SU-DHL-6 (cell line): Measurements from ENCODE around the gene DUSP22.
"Not testable (repeated sequence)": the region's sequence is repeated elsewhere in the genome, so short reads cannot be mapped to it uniquely, and the experiment has no call there.

Source experiments
- EZH2phosphoT487 ChIP-seq: fragments of 200-600 bp; sonication (generic), shearing (Covaris generic); conservative IDR thresholded peaks from 2 replicates; pipeline ENCODE4 v1.6.1; 2018; ENCODE audit warnings: mild to moderate bottlenecking, antibody characterized with exemption, low read length, moderate library complexity, mixed read lengths
- TF ChIP-seq, protein P1 (sequence below): fragments of 200-600 bp; sonication (generic); IDR thresholded peaks from one replicate; pipeline ENCODE4 v1.5.1; 2017; ENCODE audit warnings: antibody characterized with exemption, mild to moderate bottlenecking, low read length, moderate library complexity; ENCODE audit not compliant: insufficient read depth, poor library complexity, severe bottlenecking

DNA sequence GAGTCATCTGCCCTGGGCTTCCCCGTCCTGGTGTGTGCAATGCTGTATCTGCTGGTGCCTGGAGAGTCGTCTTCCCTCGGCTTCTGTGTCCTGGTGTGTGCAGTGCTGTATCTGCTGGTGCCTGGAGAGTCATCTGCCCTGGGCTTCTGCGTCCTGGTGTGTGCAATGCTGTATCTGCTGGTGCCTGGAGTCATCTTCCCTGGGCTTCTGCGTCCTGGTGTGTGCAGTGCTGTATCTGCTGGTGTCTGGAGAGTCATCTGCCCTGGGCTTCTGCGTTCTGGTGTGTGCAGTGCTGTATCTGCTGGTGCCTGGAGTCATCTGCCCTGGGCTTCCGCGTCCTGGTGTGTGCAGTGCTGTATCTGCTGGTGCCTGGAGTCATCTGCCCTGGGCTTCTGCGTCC, 33.8 kb downstream of the DUSP22 start:
- TF ChIP-seq, protein P1, sequence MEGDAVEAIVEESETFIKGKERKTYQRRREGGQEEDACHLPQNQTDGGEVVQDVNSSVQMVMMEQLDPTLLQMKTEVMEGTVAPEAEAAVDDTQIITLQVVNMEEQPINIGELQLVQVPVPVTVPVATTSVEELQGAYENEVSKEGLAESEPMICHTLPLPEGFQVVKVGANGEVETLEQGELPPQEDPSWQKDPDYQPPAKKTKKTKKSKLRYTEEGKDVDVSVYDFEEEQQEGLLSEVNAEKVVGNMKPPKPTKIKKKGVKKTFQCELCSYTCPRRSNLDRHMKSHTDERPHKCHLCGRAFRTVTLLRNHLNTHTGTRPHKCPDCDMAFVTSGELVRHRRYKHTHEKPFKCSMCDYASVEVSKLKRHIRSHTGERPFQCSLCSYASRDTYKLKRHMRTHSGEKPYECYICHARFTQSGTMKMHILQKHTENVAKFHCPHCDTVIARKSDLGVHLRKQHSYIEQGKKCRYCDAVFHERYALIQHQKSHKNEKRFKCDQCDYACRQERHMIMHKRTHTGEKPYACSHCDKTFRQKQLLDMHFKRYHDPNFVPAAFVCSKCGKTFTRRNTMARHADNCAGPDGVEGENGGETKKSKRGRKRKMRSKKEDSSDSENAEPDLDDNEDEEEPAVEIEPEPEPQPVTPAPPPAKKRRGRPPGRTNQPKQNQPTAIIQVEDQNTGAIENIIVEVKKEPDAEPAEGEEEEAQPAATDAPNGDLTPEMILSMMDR, result not testable (repeated sequence)
- not testable (repeated sequence) for TF ChIP-seq EZH2phosphoT487
